GM10248 (cell line): Measurements from ENCODE around the gene UBE2L5.

Source experiments
- CTCF ChIA-PET: fragments of 300-600 bp; sonication (Branson Sonifier 250); formaldehyde crosslinking; extraction: SDS; loops from one replicate; lab custom pipeline; 2021; ENCODE audit warnings: antibody characterized with exemption; lab: Yijun Ruan, JAX
- POLR2A ChIA-PET: fragments of 350-650 bp; sonication (Branson Sonifier 250); formaldehyde crosslinking; extraction: SDS; loops from one replicate; lab custom pipeline; 2020; ENCODE audit warnings: antibody characterized with exemption; lab: Yijun Ruan, JAX
- DNase-seq: peaks from one replicate; pipeline ENCODE4 v3.0.0; 2012; ENCODE audit errors: extremely low spot score
- CTCF ChIP-seq: IDR thresholded peaks from 2 replicates; pipeline ENCODE4 v1.5.1; 2012; ENCODE audit warnings: mild to moderate bottlenecking, low read depth; ENCODE audit errors: extremely low read depth, missing control alignments, control extremely low read depth

UBE2L5 gene

DNA sequence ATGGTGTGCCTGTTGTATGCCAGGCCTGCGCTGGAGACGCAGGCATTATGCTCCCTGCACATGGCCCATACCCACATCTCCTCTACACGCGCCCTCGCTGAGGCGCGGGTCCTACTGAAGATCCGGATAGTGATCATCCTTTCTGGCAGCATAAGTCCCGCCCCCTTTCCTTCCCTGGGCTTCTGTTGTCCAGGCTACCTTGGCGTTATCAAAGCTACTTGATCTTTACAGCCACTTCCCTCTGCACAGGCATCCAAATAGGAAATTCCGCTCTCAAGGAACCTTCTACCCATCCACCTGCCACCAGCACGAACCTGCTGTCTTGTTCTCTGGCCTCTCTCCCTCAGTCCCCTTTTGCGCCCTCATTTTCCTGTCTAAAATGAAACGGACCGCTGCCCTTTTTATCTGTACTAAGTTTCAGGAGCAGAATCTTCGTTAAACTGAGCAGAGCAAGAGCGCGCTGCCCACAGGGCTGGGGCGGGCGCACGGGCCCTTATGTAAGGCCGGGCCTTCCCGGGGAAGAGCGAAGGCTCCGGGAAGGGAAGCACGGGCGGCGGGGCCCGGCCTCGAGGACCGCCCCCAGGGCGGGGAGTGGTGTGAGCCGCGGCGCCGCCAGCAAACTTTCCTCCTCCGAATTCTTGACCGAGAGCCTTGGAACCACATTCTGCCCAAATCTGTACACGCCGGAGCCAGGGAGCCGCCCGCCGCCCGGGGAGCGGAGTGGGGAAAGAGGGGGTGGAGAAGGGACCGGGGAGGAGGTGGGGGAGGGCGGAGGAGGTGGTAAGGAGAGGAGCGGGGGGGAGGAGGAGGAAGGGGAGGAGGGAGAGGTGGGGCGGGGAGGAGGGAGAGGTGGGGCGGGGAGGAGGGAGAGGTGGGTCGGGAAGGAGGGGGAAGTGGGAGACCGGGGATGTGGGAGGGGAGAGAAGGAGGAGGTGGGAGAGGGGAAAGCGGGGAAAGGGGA, 920 bp upstream of the UBE2L5 start:
- ChIA-PET POLR2A (interaction anchor here (0.6 to 1.0 kb wide), 5 partner anchors 22 to 857 kb away, joined by 3 read pairs; partner anchors contain the start of gene KATNAL1), CTCF (interaction anchor here (0.9 to 5.0 kb wide), 7 partner anchors 10 to 115 kb away, joined by 3 to 25 read pairs (median 4); partner anchors contain the start of gene KATNAL1)
- no peak for TF ChIP-seq CTCF
- peak; percentile 67 for DNase-seq

GRCh38 chr13:30423891-30424290, 1.6 kb downstream of the UBE2L5 start:
- ChIA-PET CTCF (interaction anchor here (0.6 to 2.2 kb wide), 3 partner anchors 10 to 27 kb away, joined by 3 to 8 read pairs (median 4); no protein-coding TSS in a partner anchor), POLR2A (no interaction called here)
- no peak for DNase-seq
- TF ChIP-seq CTCF: no peak

DNA sequence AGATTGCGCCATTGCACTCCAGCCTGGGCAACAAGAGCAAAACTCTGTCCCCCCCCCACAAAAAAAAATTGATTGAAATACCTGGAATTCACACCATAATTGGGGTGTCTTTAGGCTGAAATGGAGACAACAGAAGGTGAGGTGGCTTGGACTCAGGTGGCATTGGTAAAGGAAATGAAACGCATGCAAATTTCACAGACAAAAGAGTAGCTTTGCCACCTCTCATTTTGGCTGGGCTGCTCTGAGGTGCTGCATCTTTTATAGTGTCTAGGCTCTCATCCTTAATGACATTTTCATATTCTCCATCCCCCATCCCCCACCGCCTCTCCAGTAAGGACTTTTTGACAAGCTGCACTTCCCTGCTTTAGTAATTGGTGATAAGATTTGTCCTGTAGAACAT, 6.9 kb downstream of the UBE2L5 start:
- no peak for DNase-seq
- ChIA-PET CTCF (interaction anchor here (1.1 to 3.6 kb wide), 7 partner anchors 12 to 297 kb away, joined by 3 to 34 read pairs (median 4); no protein-coding TSS in a partner anchor), POLR2A (no interaction called here)
- no peak for TF ChIP-seq CTCF

- no peak for TF ChIP-seq CTCF
- ChIA-PET CTCF (interaction anchor here (1.1 to 3.6 kb wide), 9 partner anchors 12 to 297 kb away, joined by 3 to 34 read pairs (median 4); no protein-coding TSS in a partner anchor), POLR2A (interaction anchor here (0.5 kb wide), 1 partner anchor 11 kb away, joined by 4 read pairs; no protein-coding TSS in a partner anchor)
- DNase-seq: peak; percentile 40
These were observed 7.7 kb downstream of the UBE2L5 start for GRCh38 chr13:30429721-30430694.

DNA sequence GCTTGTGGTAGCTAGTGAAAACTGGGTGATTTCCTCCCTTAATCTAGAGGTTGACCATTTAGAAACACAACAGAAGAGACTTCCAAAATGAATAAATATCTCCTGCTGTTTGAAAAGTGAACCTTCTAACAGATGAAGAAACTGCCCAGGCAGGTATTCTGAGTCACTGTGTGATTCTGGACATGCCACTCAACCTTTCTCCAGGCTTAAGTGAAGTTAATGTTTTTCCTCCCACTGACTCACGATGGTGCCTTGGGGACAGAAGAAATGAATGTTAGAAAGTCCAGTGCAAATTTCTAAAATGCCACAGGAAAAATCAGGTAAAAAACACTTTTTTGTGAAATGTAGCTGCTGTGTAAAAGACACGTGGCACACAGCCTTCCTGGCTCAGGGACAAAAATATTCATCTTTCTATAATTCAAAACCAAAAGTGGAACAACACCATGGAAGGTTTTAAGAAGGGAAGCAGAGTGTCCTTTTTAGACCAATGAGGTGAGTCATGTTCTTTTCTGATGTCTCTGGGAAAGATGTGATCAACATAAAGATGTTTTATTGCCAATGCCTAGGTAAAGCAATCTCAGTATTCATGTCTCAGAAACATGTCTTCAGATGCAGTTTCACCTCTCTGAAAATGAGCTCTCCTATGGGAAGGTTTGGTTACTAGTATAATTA, 9.1 kb downstream of the UBE2L5 start:
- TF ChIP-seq CTCF: no peak
- POLR2A ChIA-PET: no interaction called here
- no peak for DNase-seq
- CTCF ChIA-PET: interaction anchor here (1.0 to 3.6 kb wide), 9 partner anchors 9 to 299 kb away, joined by 3 to 34 read pairs (median 4); partner anchors contain the start of gene UBE2L5
